Naive thymus-derived CD4-positive, alpha-beta T cell (primary cell): Measurements from ENCODE around the gene IFI27. TPM values are rescaled to one million over a fixed set of nuclear protein-coding genes. Genes with fewer than 3 reads are reported as not detected.

Experiments
- ATAC-seq: fragments of 150-1000 bp; cut with Tn5 transposase; 2 replicates; pipeline ENCODE4 v1.10.0; 2021; ENCODE audit warnings: mild to moderate bottlenecking, moderate library complexity
- CTCF ChIA-PET: fragments of 350-600 bp; sonication (Branson Sonifier 250); formaldehyde crosslinking; loops from one replicate; lab custom pipeline; 2021; ENCODE audit warnings: antibody characterized with exemption; lab: Charles Lee
- POLR2A ChIA-PET: fragments of 350-600 bp; sonication (Branson Sonifier 250); formaldehyde crosslinking; loops from one replicate; lab custom pipeline; 2021; ENCODE audit warnings: antibody characterized with exemption, inconsistent platforms; lab: Charles Lee
- DNase-seq, 9 donors: peaks; one replicate each; pipeline versions ENCODE4 v3.0.0 to v3.0.0-alpha.2; 2020 to 2022; ENCODE audit warnings: mixed read lengths in 1 of 9
- H3K27ac ChIP-seq: one replicate; pipeline ENCODE4 v1.7.0; 2013; ENCODE audit warnings: mild to moderate bottlenecking, low read depth, low read length, moderate library complexity
- H3K27me3 ChIP-seq, 2 donors: one replicate each; pipeline ENCODE4 v1.7.0; 2013; ENCODE audit warnings: low read length in 2 of 2, mild to moderate bottlenecking in 2 of 2, moderate library complexity in 2 of 2; ENCODE audit not compliant: control insufficient read depth in 2 of 2, insufficient read depth in 2 of 2
- H3K36me3 ChIP-seq, 3 experiments: 1 replicate in 2 of 3; 2 replicates in 1 of 3; pipeline ENCODE4 v1.7.0; 2013; ENCODE audit warnings: low read length in 3 of 3, mild to moderate bottlenecking in 3 of 3, moderate library complexity in 1 of 3; ENCODE audit not compliant: insufficient read depth in 3 of 3, control insufficient read depth in 2 of 3
- H3K4me1 ChIP-seq, 2 donors: one replicate each; pipeline ENCODE4 v1.7.0; 2013; ENCODE audit warnings: low read length in 2 of 2, mild to moderate bottlenecking in 2 of 2, moderate library complexity in 1 of 2; ENCODE audit not compliant: control insufficient read depth in 2 of 2, insufficient read depth in 2 of 2
- H3K4me3 ChIP-seq: 2 replicates; pipeline ENCODE4 v1.7.0; 2013; ENCODE audit warnings: mild to moderate bottlenecking, low read length
- H3K9me3 ChIP-seq, 3 experiments: 1 replicate in 2 of 3; 2 replicates in 1 of 3; pipeline ENCODE4 v1.7.0; 2013; ENCODE audit warnings: low read length in 3 of 3; ENCODE audit not compliant: control insufficient read depth in 2 of 3
- H3K27ac Mint-ChIP-seq, 9 donors: one replicate each; pipeline ENCODE4 v1.8.0; 2020 to 2022; ENCODE audit warnings: mixed read lengths in 9 of 9, mild to moderate bottlenecking in 8 of 9, moderate library complexity in 5 of 9, inconsistent platforms in 2 of 9
- H3K27me3 Mint-ChIP-seq, 5 donors: one replicate each; pipeline ENCODE4 v1.8.0; 2021 to 2022; ENCODE audit warnings: mixed read lengths in 5 of 5, mild to moderate bottlenecking in 1 of 5
- H3K36me3 Mint-ChIP-seq, 5 donors: one replicate each; pipeline ENCODE4 v1.8.0; 2020 to 2022; ENCODE audit warnings: mixed read lengths in 5 of 5, mild to moderate bottlenecking in 3 of 5, inconsistent platforms in 1 of 5
- H3K4me1 Mint-ChIP-seq, 7 donors: one replicate each; pipeline ENCODE4 v1.8.0; 2020 to 2022; ENCODE audit warnings: mixed read lengths in 7 of 7, mild to moderate bottlenecking in 3 of 7, inconsistent platforms in 1 of 7
- H3K4me3 Mint-ChIP-seq, 10 donors: one replicate each; pipeline ENCODE4 v1.8.0; 2020 to 2022; ENCODE audit warnings: mild to moderate bottlenecking in 10 of 10, mixed read lengths in 10 of 10, moderate library complexity in 6 of 10, inconsistent platforms in 2 of 10
- H3K9me3 Mint-ChIP-seq, 11 donors: one replicate each; pipeline ENCODE4 v1.8.0; 2020 to 2022; ENCODE audit warnings: mixed read lengths in 11 of 11, mild to moderate bottlenecking in 4 of 11, inconsistent platforms in 1 of 11, moderate library complexity in 1 of 11
- intact Hi-C, 2 donors: fragments of 100-400 bp; cut with micrococcal nuclease; formaldehyde crosslinking; loops; one replicate each; pipeline ENCODE4 v1.15.1; 2023
- polyA plus RNA-seq, 2 donors: library from polyadenylated mRNA; unstranded; fragments of 300-500 nt; fragmentation: Illumina TruSeq; gene quantifications; one replicate each; pipeline ENCODE4 v1.2.3, GENCODE V29; 2021
- total RNA-seq, 6 experiments: library from RNA in 5 of 6; stranded (reverse) in 5 of 6; gene quantifications; 1 replicate in 5 of 6; 2 replicates in 1 of 6; pipeline ENCODE4 v1.2.3 and lab custom pipeline; 2021 to 2026

Gene IFI27
- total and polyA plus RNA-seq, 7 experiments from 2014 or later, result 0.74 to 221 (median 1.9) TPM; not detected in 3

- H3K9me3 ChIP-seq, result no peaks in the 10 kb centered on the region
- no peaks in the 10 kb centered on the region for H3K36me3 Mint-ChIP-seq
- peak overlapping the region; percentile 84 for H3K4me3 ChIP-seq
- H3K4me3 Mint-ChIP-seq, result peak overlapping the region; percentile 71 to 97 (median 87)
- peak overlapping the region in 7 of 9 donors; percentile 29 to 92 (median 77) for H3K27ac Mint-ChIP-seq
- CTCF ChIA-PET, result interaction anchor here (0.9 to 3.7 kb wide), 4 partner anchors 50 to 190 kb away, joined by 3 to 66 read pairs (median 4); no protein-coding TSS in a partner anchor
- H3K4me1 ChIP-seq, result peaks cover 12 to 21% of the 10 kb centered on the region in 2 donors
- H3K27me3 Mint-ChIP-seq, result peaks cover 0 to 26% (median 0%) of the 10 kb centered on the region in 5 donors
- ATAC-seq (peak; percentile 46), DNase-seq (peak in 6 of 9 donors; percentile 10 to 43 (median 23))
- H3K9me3 Mint-ChIP-seq, result peaks cover 0 to 1% (median 0%) of the 10 kb centered on the region in 11 donors
- H3K36me3 ChIP-seq, result no peaks in the 10 kb centered on the region
- H3K4me1 Mint-ChIP-seq, result peaks cover 16 to 24% (median 18%) of the 10 kb centered on the region in 7 donors
- peak overlapping the region; percentile 65 for H3K27ac ChIP-seq
- POLR2A ChIA-PET, result interaction anchor here (0.7 to 6.0 kb wide), 2 partner anchors 50 to 148 kb away, joined by 4 to 29 read pairs; partner anchors contain the start of genes DDX24 and IFI27L1
- intact Hi-C loops, result loop anchor here (1.0 to 10.0 kb wide), 5 partner anchors 49 to 1018 kb away; partner anchors contain the start of genes DDX24 (in 2 of the 2) and IFI27L1 (in 2 of the 2)
- H3K27me3 ChIP-seq, result no peaks in the 10 kb centered on the region
These were observed 19.4 kb downstream of the IFI27 start for GRCh38 chr14:94129758-94130414.

GRCh38 chr14:94132285-94132887 lies 21.9 kb downstream of the IFI27 start:
- Histone ChIP-seq H3K9me3 (no peaks in the 10 kb centered on the region), H3K4me1 (peaks cover 12 to 21% of the 10 kb centered on the region in 2 donors), H3K36me3 (no peaks in the 10 kb centered on the region), H3K4me3 (no peak overlapping the region), H3K27me3 (no peaks in the 10 kb centered on the region), H3K27ac (no peak overlapping the region)
- DNase-seq (peak in 8 of 9 donors; percentile 49 to 74 (median 71)), ATAC-seq (peak; percentile 58)
- Mint-ChIP-seq H3K36me3 (peaks cover 0 to 10% (median 0%) of the 10 kb centered on the region in 5 donors), H3K4me1 (peaks cover 16 to 28% (median 18%) of the 10 kb centered on the region in 7 donors), H3K27me3 (peaks cover 0 to 39% (median 0%) of the 10 kb centered on the region in 5 donors), H3K9me3 (peaks cover 0 to 11% (median 5%) of the 10 kb centered on the region in 11 donors), H3K27ac (no peak overlapping the region), H3K4me3 (no peak overlapping the region)
- intact Hi-C loops, result loop anchor here (1.0 to 10.0 kb wide), 4 partner anchors 48 to 962 kb away; no protein-coding TSS in a partner anchor
- ChIA-PET POLR2A (interaction anchor here (0.6 to 6.0 kb wide), 3 partner anchors 39 to 1282 kb away, joined by 3 to 29 read pairs (median 3); partner anchors contain the start of genes DDX24 and IFI27L1), CTCF (interaction anchor here (0.6 to 3.7 kb wide), 15 partner anchors 10 to 416 kb away, joined by 3 to 66 read pairs (median 5); partner anchors contain the start of genes DDX24 and IFI27L1)

DNA sequence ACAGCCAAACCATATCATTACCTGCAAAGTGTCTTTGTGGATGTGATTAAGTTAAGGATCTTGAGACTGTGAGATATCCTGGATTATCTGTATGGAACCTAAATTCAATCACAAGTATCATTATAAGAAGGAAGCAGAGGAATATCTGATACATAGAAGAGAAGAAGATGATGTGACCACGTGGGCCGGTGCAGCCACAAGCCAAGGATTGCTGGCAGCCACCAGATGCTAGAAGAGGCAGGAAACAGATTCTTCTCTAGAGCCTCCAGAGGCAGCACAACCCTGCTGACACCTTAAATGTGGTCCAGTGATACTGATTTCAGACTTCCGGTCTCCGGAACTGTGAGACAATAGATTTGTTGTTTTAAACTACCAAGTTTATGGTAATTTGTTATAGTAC lies 24.9 kb downstream of the IFI27 start:
- ATAC-seq (no peak), DNase-seq (no peak)
- H3K27ac ChIP-seq, result no peak overlapping the region
- peaks cover 0 to 40% (median 4%) of the 10 kb centered on the region in 5 donors for H3K27me3 Mint-ChIP-seq
- no peaks in the 10 kb centered on the region for H3K36me3 ChIP-seq
- no peaks in the 10 kb centered on the region for H3K27me3 ChIP-seq
- intact Hi-C loops, result loop anchor here (5.0 to 10.0 kb wide), 2 partner anchors 83 to 959 kb away; no protein-coding TSS in a partner anchor
- CTCF ChIA-PET, result interaction anchor here (4.1 to 6.2 kb wide), 2 partner anchors 46 to 100 kb away, joined by 48 to 90 read pairs; no protein-coding TSS in a partner anchor
- POLR2A ChIA-PET, result no interaction called here
- peaks cover 0 to 11% (median 5%) of the 10 kb centered on the region in 11 donors for H3K9me3 Mint-ChIP-seq
- no peak overlapping the region for H3K27ac Mint-ChIP-seq
- H3K4me1 Mint-ChIP-seq, result peaks cover 0 to 12% (median under 1%) of the 10 kb centered on the region in 7 donors
- peaks cover under 1% of the 10 kb centered on the region in 2 donors for H3K4me1 ChIP-seq
- H3K9me3 ChIP-seq, result no peaks in the 10 kb centered on the region
- H3K36me3 Mint-ChIP-seq, result peaks cover 0 to 10% (median 0%) of the 10 kb centered on the region in 5 donors
- no peak overlapping the region for H3K4me3 Mint-ChIP-seq
- H3K4me3 ChIP-seq, result no peak overlapping the region

DNA sequence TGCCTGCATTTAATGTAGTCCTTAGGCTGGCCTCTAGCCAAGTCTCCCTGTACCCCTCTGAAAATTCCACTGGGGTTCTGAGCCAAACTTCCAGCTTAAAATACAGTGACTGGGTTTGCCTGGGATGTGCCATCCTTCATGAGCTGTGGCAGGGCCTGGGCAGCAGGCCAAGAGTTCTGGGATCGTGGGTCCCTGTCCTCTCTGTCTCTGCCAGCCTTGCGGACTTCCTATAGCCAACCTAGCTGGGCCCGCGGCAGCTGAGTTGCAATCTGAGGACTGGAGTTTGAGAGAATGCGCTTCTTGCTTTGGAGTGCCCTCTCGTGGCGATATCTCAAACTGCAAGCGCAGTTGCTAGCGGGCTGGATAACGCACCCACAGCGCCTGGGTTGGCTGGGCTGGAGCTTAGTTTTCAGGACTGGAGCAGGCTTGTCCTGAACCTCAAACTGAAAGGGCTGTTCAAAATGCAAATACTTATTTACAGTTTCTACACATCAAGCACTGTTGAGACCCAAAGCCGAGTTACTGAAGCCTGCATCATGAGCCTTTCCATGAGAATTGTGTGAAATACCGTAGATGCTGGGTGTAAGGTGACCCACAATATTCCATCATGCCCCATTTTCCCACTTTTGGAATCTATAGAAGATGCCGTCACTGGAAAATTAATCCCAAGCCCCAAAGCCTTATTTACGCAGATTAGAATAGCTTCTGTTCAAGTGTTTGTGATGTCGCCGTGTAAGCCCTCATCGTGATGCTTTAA lies 26.2 kb downstream of the IFI27 start:
- no peak overlapping the region for H3K27ac ChIP-seq
- intact Hi-C loops, result loop anchor here (1.0 to 10.0 kb wide), 10 partner anchors 22 to 958 kb away; partner anchors contain the start of genes DDX24 (in 1 of the 2), IFI27L1 (in 1 of the 2) and PPP4R4 (in 1 of the 2)
- Mint-ChIP-seq H3K27ac (no peak overlapping the region), H3K4me1 (peaks cover 0 to 12% (median 0%) of the 10 kb centered on the region in 7 donors), H3K4me3 (no peak overlapping the region), H3K27me3 (peaks cover 0 to 34% (median 4%) of the 10 kb centered on the region in 5 donors), H3K9me3 (peaks cover 0 to 11% (median 5%) of the 10 kb centered on the region in 11 donors), H3K36me3 (peaks cover 0 to 10% (median 0%) of the 10 kb centered on the region in 5 donors)
- peak; percentile 59 to 84 (median 73) for DNase-seq
- no peaks in the 10 kb centered on the region for H3K27me3 ChIP-seq
- H3K4me1 ChIP-seq, result no peaks in the 10 kb centered on the region
- no peak overlapping the region for H3K4me3 ChIP-seq
- no peaks in the 10 kb centered on the region for H3K36me3 ChIP-seq
- POLR2A ChIA-PET, result interaction anchor here (0.7 to 1.6 kb wide), 9 partner anchors 22 to 157 kb away, joined by 3 to 13 read pairs (median 3); partner anchors contain the start of genes OTUB2 and PPP4R4
- CTCF ChIA-PET, result interaction anchor here (0.7 to 6.2 kb wide), 25 partner anchors 9 to 197 kb away, joined by 3 to 90 read pairs (median 5); no protein-coding TSS in a partner anchor
- H3K9me3 ChIP-seq, result no peaks in the 10 kb centered on the region
- ATAC-seq, result peak; percentile 96

GRCh38 chr14:94138251-94138650 lies 27.7 kb downstream of the IFI27 start:
- intact Hi-C loops, result loop anchor here (5.0 to 10.0 kb wide), 2 partner anchors 86 to 957 kb away; no protein-coding TSS in a partner anchor
- H3K9me3 Mint-ChIP-seq, result peaks cover 0 to 11% (median 5%) of the 10 kb centered on the region in 11 donors
- ChIA-PET POLR2A (no interaction called here), CTCF (interaction anchor here (0.6 to 6.2 kb wide), 11 partner anchors 13 to 105 kb away, joined by 3 to 90 read pairs (median 5); partner anchors contain the start of genes DDX24 and IFI27L1)
- Histone ChIP-seq H3K27ac (no peak overlapping the region), H3K27me3 (no peaks in the 10 kb centered on the region), H3K4me1 (no peaks in the 10 kb centered on the region), H3K36me3 (no peaks in the 10 kb centered on the region), H3K9me3 (no peaks in the 10 kb centered on the region), H3K4me3 (no peak overlapping the region)
- H3K27me3 Mint-ChIP-seq, result peaks cover 0 to 27% (median 0%) of the 10 kb centered on the region in 5 donors
- no peak overlapping the region for H3K4me3 Mint-ChIP-seq
- ATAC-seq, result no peak
- peaks cover 0 to 6% (median 0%) of the 10 kb centered on the region in 7 donors for H3K4me1 Mint-ChIP-seq
- H3K27ac Mint-ChIP-seq, result no peak overlapping the region
- DNase-seq, result no peak
- peaks cover 0 to 10% (median 0%) of the 10 kb centered on the region in 5 donors for H3K36me3 Mint-ChIP-seq
